BE2C (cell line): ENCODE data around the gene CLIC6.

Source experiments
- DNase-seq: peaks from one replicate; pipeline ENCODE4 v3.0.0-alpha.2; 2020
- H3K27me3 ChIP-seq: fragments of 250-450 bp; sonication (Bioruptor Pico); 2 replicates; pipeline ENCODE4 v1.5.1; 2020; ENCODE audit warnings: mild to moderate bottlenecking
- H3K36me3 ChIP-seq: fragments of 250-450 bp; sonication (Bioruptor Pico); 2 replicates; pipeline ENCODE4 v1.5.1; 2020; ENCODE audit warnings: mild to moderate bottlenecking
- H3K4me1 ChIP-seq: fragments of 250-450 bp; sonication (Bioruptor Pico); 2 replicates; pipeline ENCODE4 v1.5.1; 2020
- H3K4me3 ChIP-seq: 2 replicates; pipeline ENCODE4 v1.5.1; 2011; ENCODE audit warnings: low read depth, low read length
- H3K9me3 ChIP-seq: fragments of 250-450 bp; sonication (Bioruptor Pico); 2 replicates; pipeline ENCODE4 v1.5.1; 2020
- CTCF ChIP-seq: IDR thresholded peaks from 2 replicates; pipeline ENCODE4 v1.5.1; 2012; ENCODE audit warnings: mild to moderate bottlenecking, low read depth, low read length

CLIC6 gene

GRCh38 chr21:34687065-34687464 is 18.3 kb downstream of the CLIC6 start:
- Histone ChIP-seq H3K36me3 (no peaks in the 10 kb centered on the region), H3K4me3 (no peak overlapping the region), H3K4me1 (no peaks in the 10 kb centered on the region)

GRCh38 chr21:34687745-34688144 is 19.0 kb downstream of the CLIC6 start:
- Histone ChIP-seq H3K4me3 (no peak overlapping the region), H3K36me3 (no peaks in the 10 kb centered on the region), H3K9me3 (no peaks in the 10 kb centered on the region), H3K4me1 (no peaks in the 10 kb centered on the region), H3K27me3 (peaks cover 8% of the 10 kb centered on the region; the same call in 1 of the 2 replicates)
- TF ChIP-seq CTCF: no peak
- DNase-seq: no peak

More at GRCh38 chr21:34687065-34687464, 18.3 kb downstream of the CLIC6 start:
- Histone ChIP-seq H3K9me3 (no peaks in the 10 kb centered on the region), H3K27me3 (peaks cover 8% of the 10 kb centered on the region; the same call in 1 of the 2 replicates)
- DNase-seq: no peak
- no peak for TF ChIP-seq CTCF

- TF ChIP-seq CTCF: peak; percentile 62
- peaks cover 11% of the 10 kb centered on the region; the same call in 1 of the 2 replicates for H3K27me3 ChIP-seq
- no peak overlapping the region for H3K4me3 ChIP-seq
- H3K4me1 ChIP-seq: no peaks in the 10 kb centered on the region
- no peaks in the 10 kb centered on the region for H3K36me3 ChIP-seq
- no peaks in the 10 kb centered on the region for H3K9me3 ChIP-seq
- DNase-seq: peak; percentile 64
These were observed 19.4 kb downstream of the CLIC6 start for GRCh38 chr21:34688145-34688544.

- H3K36me3 ChIP-seq: no peaks in the 10 kb centered on the region
- no peaks in the 10 kb centered on the region for H3K4me1 ChIP-seq
- DNase-seq: no peak
- H3K4me3 ChIP-seq: no peak overlapping the region
- peaks cover 11% of the 10 kb centered on the region; the same call in 1 of the 2 replicates for H3K27me3 ChIP-seq
- no peaks in the 10 kb centered on the region for H3K9me3 ChIP-seq
- no peak for TF ChIP-seq CTCF
These were observed 19.9 kb downstream of the CLIC6 start for GRCh38 chr21:34688715-34689114.

GRCh38 chr21:34690041-34690792 is 21.4 kb downstream of the CLIC6 start:
- Histone ChIP-seq H3K36me3 (no peaks in the 10 kb centered on the region), H3K9me3 (no peaks in the 10 kb centered on the region), H3K27me3 (peaks cover 11% of the 10 kb centered on the region; the same call in 1 of the 2 replicates), H3K4me3 (no peak overlapping the region), H3K4me1 (no peaks in the 10 kb centered on the region)
- TF ChIP-seq CTCF: no peak
- no peak for DNase-seq

GRCh38 chr21:34690793-34691175 is 22.0 kb downstream of the CLIC6 start:
- DNase-seq: no peak
- no peak overlapping the region for H3K4me3 ChIP-seq
- H3K27me3 ChIP-seq: peaks cover 11% of the 10 kb centered on the region; the same call in 1 of the 2 replicates
- H3K4me1 ChIP-seq: no peaks in the 10 kb centered on the region
- H3K36me3 ChIP-seq: no peaks in the 10 kb centered on the region
- no peak for TF ChIP-seq CTCF
- no peaks in the 10 kb centered on the region for H3K9me3 ChIP-seq
